GM23338 (cell line): ENCODE results near the gene SARDH. TPM values are rescaled to one million over a fixed set of nuclear protein-coding genes. Genes with fewer than 3 reads are reported as not detected.

Source experiments
- ATAC-seq: fragments of 200-7000 bp; cut with Tn5 transposase; 3 replicates; pipeline ENCODE4 v1.9.1; 2020
- DNase-seq: peaks from one replicate; pipeline ENCODE4 v3.0.0-alpha.2; 2015; ENCODE audit warnings: low spot score
- H2AFZ ChIP-seq: fragments of 200-600 bp; sonication (generic); 2 replicates; pipeline ENCODE4 v1.8.0; 2016; ENCODE audit warnings: antibody characterized with exemption, mild to moderate bottlenecking, moderate library complexity
- H3F3A ChIP-seq: fragments of 200-600 bp; sonication (generic); replicated peaks from 2 replicates; pipeline ENCODE4 v1.8.0; 2017; ENCODE audit warnings: antibody characterized with exemption, mixed run types, low read depth
- H3K27ac ChIP-seq: fragments of 200-600 bp; sonication (generic); 2 replicates; pipeline ENCODE4 v1.6.1; 2016; ENCODE audit warnings: low read depth
- H3K27me3 ChIP-seq: fragments of 200-600 bp; sonication (generic); 2 replicates; pipeline ENCODE4 v1.8.0; 2016; ENCODE audit warnings: mild to moderate bottlenecking, mixed run types, moderate library complexity; ENCODE audit not compliant: insufficient read depth
- H3K36me3 ChIP-seq: fragments of 200-600 bp; sonication (generic); 2 replicates; pipeline ENCODE4 v1.8.0; 2016; ENCODE audit warnings: mild to moderate bottlenecking; ENCODE audit not compliant: insufficient read depth
- H3K4me1 ChIP-seq: fragments of 200-600 bp; sonication (generic); 2 replicates; pipeline ENCODE4 v1.8.0; 2016; ENCODE audit warnings: mild to moderate bottlenecking, moderate library complexity; ENCODE audit not compliant: insufficient read depth
- H3K4me2 ChIP-seq: fragments of 200-600 bp; sonication (generic); 2 replicates; pipeline ENCODE4 v1.7.1; 2017; ENCODE audit warnings: mixed run types
- H3K4me3 ChIP-seq: fragments of 200-600 bp; sonication (generic); 2 replicates; pipeline ENCODE4 v1.6.1; 2016; ENCODE audit warnings: mixed run types
- H3K79me2 ChIP-seq: fragments of 200-600 bp; sonication (generic); replicated peaks from 2 replicates; pipeline ENCODE4 v1.8.0; 2017; ENCODE audit warnings: mild to moderate bottlenecking; ENCODE audit not compliant: insufficient read depth
- H3K9me2 ChIP-seq: fragments of 200-600 bp; sonication (generic); 2 replicates; pipeline ENCODE4 v1.8.0; 2017; ENCODE audit not compliant: insufficient read depth
- H4K20me1 ChIP-seq: fragments of 200-600 bp; sonication (generic); replicated peaks from 2 replicates; pipeline ENCODE4 v1.8.0; 2017; ENCODE audit warnings: mild to moderate bottlenecking; ENCODE audit not compliant: insufficient read depth
- H3K27ac Mint-ChIP-seq: 2 replicates; pipeline ENCODE4 v1.8.0; 2020; ENCODE audit warnings: inconsistent platforms, mild to moderate bottlenecking, moderate library complexity, mixed read lengths
- H3K27me3 Mint-ChIP-seq: 3 replicates; pipeline ENCODE4 v1.8.0; 2022; ENCODE audit warnings: low read depth, mild to moderate bottlenecking, moderate library complexity, mixed read lengths, inconsistent platforms; ENCODE audit not compliant: insufficient read depth, poor library complexity
- H3K36me3 Mint-ChIP-seq: 3 replicates; pipeline ENCODE4 v1.8.0; 2021; ENCODE audit warnings: low read depth, mild to moderate bottlenecking, inconsistent platforms, moderate library complexity, mixed read lengths
- H3K4me1 Mint-ChIP-seq: 3 replicates; pipeline ENCODE4 v1.8.0; 2020; ENCODE audit warnings: mild to moderate bottlenecking, inconsistent platforms, mixed read lengths
- H3K4me3 Mint-ChIP-seq: 3 replicates; pipeline ENCODE4 v1.8.0; 2021; ENCODE audit warnings: moderate library complexity, mild to moderate bottlenecking, inconsistent platforms, mixed read lengths
- H3K9me3 Mint-ChIP-seq: 3 replicates; pipeline ENCODE4 v1.8.0; 2020; ENCODE audit warnings: moderate library complexity, mild to moderate bottlenecking, inconsistent platforms, mixed read lengths
- CREB1 ChIP-seq: fragments of 250-450 bp; sonication (Bioruptor Pico); IDR thresholded peaks from 2 replicates; pipeline ENCODE4 v1.5.0; 2020; ENCODE audit warnings: low read depth, mild to moderate bottlenecking, moderate library complexity
- EZH2 ChIP-seq: fragments of 200-600 bp; sonication (generic); IDR thresholded peaks from one replicate; pipeline ENCODE4 v1.8.0; 2017; ENCODE audit warnings: antibody characterized with exemption, mild to moderate bottlenecking, low read depth; ENCODE audit not compliant: unreplicated experiment
- EZH2phosphoT487 ChIP-seq: fragments of 200-600 bp; sonication (generic); IDR thresholded peaks from one replicate; pipeline ENCODE4 v1.8.1; 2018; ENCODE audit warnings: antibody characterized with exemption; ENCODE audit not compliant: unreplicated experiment
- JUNB ChIP-seq: IDR thresholded peaks from one replicate; pipeline ENCODE4 v1.6.1; 2016; ENCODE audit warnings: antibody characterized with exemption; ENCODE audit not compliant: unreplicated experiment
- POLR2AphosphoS5 ChIP-seq: IDR thresholded peaks from 2 replicates; pipeline ENCODE4 v1.6.1; 2016; ENCODE audit warnings: antibody characterized with exemption, low read depth
- STAT1 ChIP-seq: IDR thresholded peaks from one replicate; pipeline ENCODE4 v1.6.1; 2016; ENCODE audit warnings: antibody characterized with exemption; ENCODE audit not compliant: unreplicated experiment
- ZNF114 ChIP-seq: fragments of 250-450 bp; sonication (Bioruptor Pico); IDR thresholded peaks from 2 replicates; pipeline ENCODE4 v1.5.0; 2020; ENCODE audit warnings: mild to moderate bottlenecking, moderate library complexity
- polyA plus RNA-seq: library from polyadenylated mRNA; unstranded; fragments of >200 nt; fragmentation: Nextera tagmentation; extraction: Ambion mirVana; gene quantifications from 2 replicates; pipeline ENCODE4 v1.2.1, GENCODE V29; 2016
- total RNA-seq: library from RNA; depleted of rRNA; stranded (reverse); fragments of >200 nt; shearing (Covaris generic); gene quantifications from 2 replicates; pipeline ENCODE4 v1.2.3, GENCODE V29; 2014
- TF ChIP-seq, protein P1 (sequence below): IDR thresholded peaks from 2 replicates; pipeline ENCODE4 v1.6.1; 2016; ENCODE audit warnings: antibody characterized with exemption
- TF ChIP-seq, protein P2 (sequence below), 2 experiments: fragments of 200-600 bp in 1 of 2; sonication (generic) in 1 of 2; conservative IDR thresholded peaks; 2 replicates each; pipeline versions ENCODE4 v1.5.1 to v1.6.1; 2016 to 2017; ENCODE audit warnings: antibody characterized with exemption in 2 of 2, low read depth in 2 of 2, mild to moderate bottlenecking in 2 of 2, moderate library complexity in 1 of 2
- TF ChIP-seq, protein P3 (sequence below): IDR thresholded peaks from one replicate; pipeline ENCODE4 v1.6.1; 2018; ENCODE audit warnings: antibody characterized with exemption; ENCODE audit not compliant: unreplicated experiment

Gene SARDH
- total and polyA plus RNA-seq, 2 experiments from 2014 or later, result 2.8 to 10.4 TPM

DNA sequence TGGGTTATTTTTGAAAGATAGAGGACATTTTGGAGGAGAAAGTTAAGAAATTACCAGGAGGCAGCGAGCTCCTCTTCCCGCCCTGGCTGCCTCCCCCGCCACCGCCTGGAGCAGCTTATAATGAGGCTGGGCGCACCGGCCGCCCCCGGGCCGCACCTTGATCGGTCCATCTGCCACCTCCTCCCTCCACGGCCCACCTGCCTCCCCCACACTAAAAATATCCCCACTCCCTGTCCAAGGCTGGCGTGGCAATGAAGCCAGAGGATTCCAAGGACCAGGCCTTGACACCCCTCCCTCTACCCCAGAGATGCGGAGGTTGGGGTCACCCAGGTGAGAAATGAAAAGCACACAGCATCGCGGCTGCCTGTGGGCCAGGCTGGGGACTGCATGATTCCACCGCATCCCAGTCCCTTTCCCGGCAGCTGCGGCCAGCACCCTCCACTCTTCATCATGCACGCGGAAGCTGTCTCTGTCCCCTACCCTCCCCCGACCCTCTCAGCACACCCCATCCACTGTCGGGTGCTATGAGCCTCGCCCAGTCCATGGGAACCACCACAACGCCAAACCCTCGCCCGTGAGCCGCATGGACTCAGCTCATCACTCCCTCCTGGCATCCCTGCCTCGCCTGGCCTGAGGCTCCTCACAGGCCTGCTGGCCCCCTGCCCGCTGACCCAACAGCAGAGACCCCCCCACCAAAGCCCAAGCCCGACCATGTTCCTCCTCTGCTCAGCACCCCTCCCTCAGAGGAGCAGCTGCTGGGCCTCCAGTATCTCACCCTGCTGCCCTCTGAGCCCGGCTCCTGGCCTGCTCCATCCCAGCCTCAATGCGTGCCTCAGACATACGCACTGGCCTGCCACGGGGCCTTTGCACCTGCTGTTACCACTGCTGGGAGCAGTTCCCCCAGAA, 50.0 kb downstream of the SARDH start:
- no peaks in the 10 kb centered on the region for H3K9me2 ChIP-seq
- H3K79me2 ChIP-seq, result no peaks in the 10 kb centered on the region
- Mint-ChIP-seq H3K4me3 (no peak overlapping the region), H3K9me3 (no peaks in the 10 kb centered on the region), H3K36me3 (no peaks in the 10 kb centered on the region; the same call in 2 of the 3 replicates), H3K4me1 (peaks cover 15% of the 10 kb centered on the region), H3K27ac (no peak overlapping the region), H3K27me3 (peaks cover 13% of the 10 kb centered on the region)
- no peak overlapping the region for H3K4me3 ChIP-seq
- H3K27me3 ChIP-seq, result no peaks in the 10 kb centered on the region
- H3K36me3 ChIP-seq, result no peaks in the 10 kb centered on the region
- H2AFZ ChIP-seq, result no peak overlapping the region
- DNase-seq (no peak), ATAC-seq (no peak)
- H3K4me1 ChIP-seq, result no peaks in the 10 kb centered on the region
- no peak overlapping the region for H3K4me2 ChIP-seq
- TF ChIP-seq CREB1 (CRISPR knock-in tag) (no peak), EZH2 (no peak), STAT1 (no peak), ZNF114 (no peak)
- H3F3A ChIP-seq, result no peaks in the 10 kb centered on the region
- H3K27ac ChIP-seq, result no peak overlapping the region
- no peaks in the 10 kb centered on the region for H4K20me1 ChIP-seq

DNA sequence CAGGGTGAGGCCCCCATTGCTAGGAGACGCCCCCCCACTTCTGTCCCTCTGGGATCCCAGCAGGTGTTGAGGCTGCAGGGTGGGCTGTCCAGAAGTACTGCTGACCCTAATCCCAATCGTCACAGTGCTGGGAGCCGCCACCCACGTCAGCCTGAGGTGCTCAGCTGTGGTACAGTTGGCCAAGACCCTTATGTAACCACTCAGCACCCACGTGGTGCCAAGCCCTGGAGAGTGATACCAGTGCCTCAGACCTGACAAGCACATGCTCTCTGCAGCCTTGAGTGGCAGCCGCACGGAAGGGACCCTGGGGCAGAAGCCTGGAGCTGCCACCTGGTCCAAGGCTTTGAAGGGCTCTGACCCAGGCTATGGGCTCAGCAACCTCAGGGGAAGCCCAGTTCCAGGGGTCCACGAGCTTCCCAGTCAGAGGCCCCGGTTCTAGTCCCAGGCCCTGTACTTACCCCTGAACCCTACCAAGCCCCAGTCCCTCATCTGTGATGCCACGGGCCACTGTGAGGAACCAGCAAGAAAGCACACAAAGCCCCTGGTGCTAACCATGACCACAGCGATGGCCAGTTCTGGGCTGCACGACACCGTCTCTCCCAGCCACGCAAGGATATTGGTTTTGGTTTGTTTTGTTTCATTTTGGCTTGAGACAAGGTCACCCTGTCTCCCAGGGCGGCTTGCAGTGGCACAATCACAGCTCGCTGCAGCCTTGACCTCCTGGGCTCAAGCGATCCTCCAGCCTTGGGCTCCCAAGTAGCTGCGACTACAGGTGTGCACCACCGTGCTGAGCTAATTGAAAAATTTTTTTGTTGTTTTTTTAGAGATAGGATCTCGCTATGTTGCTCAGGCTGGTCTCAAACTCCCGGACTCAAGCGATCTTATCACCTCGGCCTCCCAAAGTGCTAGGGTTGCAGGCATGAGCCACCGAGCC, 51.2 kb downstream of the SARDH start:
- H3K79me2 ChIP-seq, result no peaks in the 10 kb centered on the region
- no peak overlapping the region for H2AFZ ChIP-seq
- TF ChIP-seq POLR2AphosphoS5 (no peak), EZH2phosphoT487 (no peak), JUNB (no peak), STAT1 (no peak), EZH2 (no peak)
- TF ChIP-seq, protein P1, sequence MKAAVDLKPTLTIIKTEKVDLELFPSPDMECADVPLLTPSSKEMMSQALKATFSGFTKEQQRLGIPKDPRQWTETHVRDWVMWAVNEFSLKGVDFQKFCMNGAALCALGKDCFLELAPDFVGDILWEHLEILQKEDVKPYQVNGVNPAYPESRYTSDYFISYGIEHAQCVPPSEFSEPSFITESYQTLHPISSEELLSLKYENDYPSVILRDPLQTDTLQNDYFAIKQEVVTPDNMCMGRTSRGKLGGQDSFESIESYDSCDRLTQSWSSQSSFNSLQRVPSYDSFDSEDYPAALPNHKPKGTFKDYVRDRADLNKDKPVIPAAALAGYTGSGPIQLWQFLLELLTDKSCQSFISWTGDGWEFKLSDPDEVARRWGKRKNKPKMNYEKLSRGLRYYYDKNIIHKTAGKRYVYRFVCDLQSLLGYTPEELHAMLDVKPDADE, result no peak
- TF ChIP-seq, protein P2, sequence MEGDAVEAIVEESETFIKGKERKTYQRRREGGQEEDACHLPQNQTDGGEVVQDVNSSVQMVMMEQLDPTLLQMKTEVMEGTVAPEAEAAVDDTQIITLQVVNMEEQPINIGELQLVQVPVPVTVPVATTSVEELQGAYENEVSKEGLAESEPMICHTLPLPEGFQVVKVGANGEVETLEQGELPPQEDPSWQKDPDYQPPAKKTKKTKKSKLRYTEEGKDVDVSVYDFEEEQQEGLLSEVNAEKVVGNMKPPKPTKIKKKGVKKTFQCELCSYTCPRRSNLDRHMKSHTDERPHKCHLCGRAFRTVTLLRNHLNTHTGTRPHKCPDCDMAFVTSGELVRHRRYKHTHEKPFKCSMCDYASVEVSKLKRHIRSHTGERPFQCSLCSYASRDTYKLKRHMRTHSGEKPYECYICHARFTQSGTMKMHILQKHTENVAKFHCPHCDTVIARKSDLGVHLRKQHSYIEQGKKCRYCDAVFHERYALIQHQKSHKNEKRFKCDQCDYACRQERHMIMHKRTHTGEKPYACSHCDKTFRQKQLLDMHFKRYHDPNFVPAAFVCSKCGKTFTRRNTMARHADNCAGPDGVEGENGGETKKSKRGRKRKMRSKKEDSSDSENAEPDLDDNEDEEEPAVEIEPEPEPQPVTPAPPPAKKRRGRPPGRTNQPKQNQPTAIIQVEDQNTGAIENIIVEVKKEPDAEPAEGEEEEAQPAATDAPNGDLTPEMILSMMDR (conservative IDR thresholded peaks at IDR 0.05; ENCODE audit: low read depth in 2 of 2), result no peak
- TF ChIP-seq, protein P3, sequence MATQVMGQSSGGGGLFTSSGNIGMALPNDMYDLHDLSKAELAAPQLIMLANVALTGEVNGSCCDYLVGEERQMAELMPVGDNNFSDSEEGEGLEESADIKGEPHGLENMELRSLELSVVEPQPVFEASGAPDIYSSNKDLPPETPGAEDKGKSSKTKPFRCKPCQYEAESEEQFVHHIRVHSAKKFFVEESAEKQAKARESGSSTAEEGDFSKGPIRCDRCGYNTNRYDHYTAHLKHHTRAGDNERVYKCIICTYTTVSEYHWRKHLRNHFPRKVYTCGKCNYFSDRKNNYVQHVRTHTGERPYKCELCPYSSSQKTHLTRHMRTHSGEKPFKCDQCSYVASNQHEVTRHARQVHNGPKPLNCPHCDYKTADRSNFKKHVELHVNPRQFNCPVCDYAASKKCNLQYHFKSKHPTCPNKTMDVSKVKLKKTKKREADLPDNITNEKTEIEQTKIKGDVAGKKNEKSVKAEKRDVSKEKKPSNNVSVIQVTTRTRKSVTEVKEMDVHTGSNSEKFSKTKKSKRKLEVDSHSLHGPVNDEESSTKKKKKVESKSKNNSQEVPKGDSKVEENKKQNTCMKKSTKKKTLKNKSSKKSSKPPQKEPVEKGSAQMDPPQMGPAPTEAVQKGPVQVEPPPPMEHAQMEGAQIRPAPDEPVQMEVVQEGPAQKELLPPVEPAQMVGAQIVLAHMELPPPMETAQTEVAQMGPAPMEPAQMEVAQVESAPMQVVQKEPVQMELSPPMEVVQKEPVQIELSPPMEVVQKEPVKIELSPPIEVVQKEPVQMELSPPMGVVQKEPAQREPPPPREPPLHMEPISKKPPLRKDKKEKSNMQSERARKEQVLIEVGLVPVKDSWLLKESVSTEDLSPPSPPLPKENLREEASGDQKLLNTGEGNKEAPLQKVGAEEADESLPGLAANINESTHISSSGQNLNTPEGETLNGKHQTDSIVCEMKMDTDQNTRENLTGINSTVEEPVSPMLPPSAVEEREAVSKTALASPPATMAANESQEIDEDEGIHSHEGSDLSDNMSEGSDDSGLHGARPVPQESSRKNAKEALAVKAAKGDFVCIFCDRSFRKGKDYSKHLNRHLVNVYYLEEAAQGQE, result no peak
- ATAC-seq, result no peak
- no peaks in the 10 kb centered on the region for H3K36me3 ChIP-seq
- no peak overlapping the region for H3K4me2 ChIP-seq
- H4K20me1 ChIP-seq, result no peaks in the 10 kb centered on the region
- H3K27ac Mint-ChIP-seq, result no peak overlapping the region; the same call in 1 of the 2 replicates
- peaks cover 17% of the 10 kb centered on the region for H3K27me3 Mint-ChIP-seq
- H3F3A ChIP-seq, result no peaks in the 10 kb centered on the region
- peaks cover 10% of the 10 kb centered on the region for H3K4me1 Mint-ChIP-seq
- H3K4me3 Mint-ChIP-seq, result no peak overlapping the region
- no peaks in the 10 kb centered on the region for H3K36me3 Mint-ChIP-seq
- DNase-seq, result no peak
- H3K4me3 ChIP-seq, result no peak overlapping the region
- no peaks in the 10 kb centered on the region for H3K9me2 ChIP-seq
- no peaks in the 10 kb centered on the region for H3K27me3 ChIP-seq
- no peak overlapping the region for H3K27ac ChIP-seq
- H3K9me3 Mint-ChIP-seq, result no peaks in the 10 kb centered on the region
- H3K4me1 ChIP-seq, result no peaks in the 10 kb centered on the region
